Measurements from ENCODE around the gene SNRPA. TPM values are rescaled to one million over a fixed set of nuclear protein-coding genes. Genes with fewer than 3 reads are reported as not detected.
"Not testable (repeated sequence)": the region's sequence is repeated elsewhere in the genome, so short reads cannot be mapped to it uniquely, and the experiment has no call there.

SNRPA gene
- total RNA-seq, 2 experiments from 2014 or later, result 214 to 315 TPM

DNA sequence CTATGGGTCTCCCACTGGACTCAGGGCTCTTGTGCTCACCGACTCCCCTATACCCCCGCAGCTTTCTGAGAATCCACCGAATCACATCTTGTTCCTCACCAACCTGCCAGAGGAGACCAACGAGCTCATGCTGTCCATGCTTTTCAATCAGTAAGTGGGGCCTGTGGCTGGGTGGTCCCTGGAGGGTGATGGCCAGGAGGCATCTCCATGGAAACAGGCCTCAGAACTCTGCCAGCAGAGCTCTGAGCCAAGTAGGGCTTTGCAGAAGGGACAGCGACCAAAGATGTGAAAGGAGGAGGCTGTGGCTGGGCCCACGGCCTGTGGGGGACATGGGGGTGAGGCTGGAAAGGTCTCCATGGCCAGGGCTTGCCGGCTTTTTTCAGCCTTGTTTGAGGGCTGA lies 12.5 kb downstream of the SNRPA start:
- peaks cover 16% of the 10 kb centered on the region for H3K79me2 ChIP-seq (ENCODE audit: insufficient read depth, low read depth, low read length)
- DNase-seq (ENCODE audit: low spot score), result no peak
- H3K9me2 ChIP-seq (ENCODE audit: insufficient read depth, low read length), result no peaks in the 10 kb centered on the region
- no peak overlapping the region for H2AFZ ChIP-seq (ENCODE audit: low read length)
- H3K27ac ChIP-seq (ENCODE audit: low read depth, low read length, poor library complexity, severe bottlenecking), result no peak overlapping the region
- no peak overlapping the region for H3K4me2 ChIP-seq (ENCODE audit: low read length)
- peaks cover 96% of the 10 kb centered on the region for H3K36me3 ChIP-seq (ENCODE audit: insufficient read depth, low read length)
- no TSS peak for BruUV-seq (replicated peaks)
- no peak overlapping the region for H3K4me3 ChIP-seq (ENCODE audit: low read depth, low read length, poor library complexity, severe bottlenecking)
- intact Hi-C loops (cut with micrococcal nuclease; ENCODE audit: unreplicated experiment), result no loop called here
- no peaks in the 10 kb centered on the region for H3K4me1 ChIP-seq (ENCODE audit: insufficient read depth, low read length, poor library complexity, severe bottlenecking)
- ChIA-PET CTCF (ENCODE audit: unreplicated experiment) (no interaction called here), POLR2A (no interaction called here)
- no peak for TF ChIP-seq EZH2phosphoT487 (IDR thresholded peaks at IDR 0.05; ENCODE audit: borderline replicate concordance, low read depth, low read length)
- TF ChIP-seq, protein P1, sequence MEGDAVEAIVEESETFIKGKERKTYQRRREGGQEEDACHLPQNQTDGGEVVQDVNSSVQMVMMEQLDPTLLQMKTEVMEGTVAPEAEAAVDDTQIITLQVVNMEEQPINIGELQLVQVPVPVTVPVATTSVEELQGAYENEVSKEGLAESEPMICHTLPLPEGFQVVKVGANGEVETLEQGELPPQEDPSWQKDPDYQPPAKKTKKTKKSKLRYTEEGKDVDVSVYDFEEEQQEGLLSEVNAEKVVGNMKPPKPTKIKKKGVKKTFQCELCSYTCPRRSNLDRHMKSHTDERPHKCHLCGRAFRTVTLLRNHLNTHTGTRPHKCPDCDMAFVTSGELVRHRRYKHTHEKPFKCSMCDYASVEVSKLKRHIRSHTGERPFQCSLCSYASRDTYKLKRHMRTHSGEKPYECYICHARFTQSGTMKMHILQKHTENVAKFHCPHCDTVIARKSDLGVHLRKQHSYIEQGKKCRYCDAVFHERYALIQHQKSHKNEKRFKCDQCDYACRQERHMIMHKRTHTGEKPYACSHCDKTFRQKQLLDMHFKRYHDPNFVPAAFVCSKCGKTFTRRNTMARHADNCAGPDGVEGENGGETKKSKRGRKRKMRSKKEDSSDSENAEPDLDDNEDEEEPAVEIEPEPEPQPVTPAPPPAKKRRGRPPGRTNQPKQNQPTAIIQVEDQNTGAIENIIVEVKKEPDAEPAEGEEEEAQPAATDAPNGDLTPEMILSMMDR (conservative IDR thresholded peaks at IDR 0.05; ENCODE audit: low read length), result no peak
- no peaks in the 10 kb centered on the region; the same call in 1 of the 2 replicates for H4K20me1 ChIP-seq (ENCODE audit: insufficient read depth, low read length)
- no peaks in the 10 kb centered on the region for H3K9me3 ChIP-seq (ENCODE audit: low read length)

DNA sequence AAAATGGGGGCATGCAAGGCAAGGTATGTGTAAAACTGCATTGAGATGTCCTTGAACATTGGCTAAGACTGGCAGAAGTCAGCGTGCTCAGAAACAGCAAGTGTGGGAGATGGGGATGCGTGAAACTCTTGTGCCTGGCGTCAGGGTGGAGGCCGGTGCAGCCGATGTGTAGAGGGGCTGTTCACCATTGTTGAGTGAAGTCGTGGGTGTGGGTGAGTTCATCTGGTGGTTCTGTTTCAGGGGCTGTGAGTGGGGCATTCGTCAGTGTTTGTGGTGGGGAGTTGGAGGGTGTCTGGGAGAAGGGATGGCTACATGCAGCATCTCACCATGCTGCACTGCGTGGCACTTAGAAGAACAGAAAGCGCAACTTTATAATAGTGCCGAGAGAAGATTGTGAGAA lies 13.0 kb downstream of the SNRPA start:
- no peak for DNase-seq (ENCODE audit: low spot score)

DNA sequence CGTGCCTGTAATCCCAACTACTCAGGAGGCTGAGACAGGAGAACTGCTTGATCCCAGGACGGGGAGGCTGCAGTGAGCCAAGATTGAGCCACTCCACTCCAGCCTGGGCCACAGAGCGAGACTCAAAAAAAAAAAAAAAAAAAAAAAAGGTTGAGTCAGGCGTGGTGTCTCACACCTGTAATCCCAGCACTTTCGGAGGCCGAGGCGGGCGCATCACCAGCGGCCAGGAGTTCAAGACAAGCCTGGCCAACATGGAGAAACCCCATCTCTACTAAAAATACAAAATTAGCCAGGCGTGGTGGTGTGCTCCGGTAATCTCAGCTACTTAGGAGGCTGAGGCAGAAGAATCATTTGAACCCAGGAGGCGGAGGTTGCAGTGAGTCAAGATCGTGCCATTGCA lies 15.4 kb downstream of the SNRPA start:
- H3K79me2 ChIP-seq (ENCODE audit: insufficient read depth, low read depth, low read length), result not testable (repeated sequence)
- peaks cover 87% of the 10 kb centered on the region for H3K36me3 ChIP-seq (ENCODE audit: insufficient read depth, low read length)
- POLR2A ChIA-PET, result interaction anchor here (0.7 kb wide), 1 partner anchor 11 kb away, joined by 3 read pairs; no protein-coding TSS in a partner anchor

More for the DNA sequence above, 13.0 kb downstream of the SNRPA start:
- no peak for TF ChIP-seq EZH2phosphoT487 (IDR thresholded peaks at IDR 0.05; ENCODE audit: borderline replicate concordance, low read depth, low read length)
- TF ChIP-seq, protein P1 (conservative IDR thresholded peaks at IDR 0.05; ENCODE audit: low read length), result no peak
- Histone ChIP-seq H3K9me3 (ENCODE audit: low read length) (no peaks in the 10 kb centered on the region), H3K4me2 (ENCODE audit: low read length) (no peak overlapping the region), H3K4me1 (ENCODE audit: insufficient read depth, low read length, poor library complexity, severe bottlenecking) (no peaks in the 10 kb centered on the region), H3K9me2 (ENCODE audit: insufficient read depth, low read length) (no peaks in the 10 kb centered on the region), H2AFZ (ENCODE audit: low read length) (no peak overlapping the region), H3K4me3 (ENCODE audit: low read depth, low read length, poor library complexity, severe bottlenecking) (no peak overlapping the region), H3K36me3 (ENCODE audit: insufficient read depth, low read length) (peaks cover 96% of the 10 kb centered on the region), H3K27ac (ENCODE audit: low read depth, low read length, poor library complexity, severe bottlenecking) (no peak overlapping the region), H3K79me2 (ENCODE audit: insufficient read depth, low read depth, low read length) (peaks cover 15% of the 10 kb centered on the region; the same call in 1 of the 2 replicates), H4K20me1 (ENCODE audit: insufficient read depth, low read length) (no peaks in the 10 kb centered on the region; the same call in 1 of the 2 replicates)
- ChIA-PET POLR2A (no interaction called here), CTCF (ENCODE audit: unreplicated experiment) (no interaction called here)
- BruUV-seq (replicated peaks), result no TSS peak
- intact Hi-C loops (cut with micrococcal nuclease; ENCODE audit: unreplicated experiment), result no loop called here

More for the DNA sequence above, 15.4 kb downstream of the SNRPA start:
- H3K9me2 ChIP-seq (ENCODE audit: insufficient read depth, low read length); H3K4me1 ChIP-seq (ENCODE audit: insufficient read depth, low read length, poor library complexity, severe bottlenecking); DNase-seq (ENCODE audit: low spot score); H3K4me3 ChIP-seq (ENCODE audit: low read depth, low read length, poor library complexity, severe bottlenecking); H4K20me1 ChIP-seq (ENCODE audit: insufficient read depth, low read length); CTCF ChIA-PET (ENCODE audit: unreplicated experiment); H3K9me3 ChIP-seq (ENCODE audit: low read length); intact Hi-C loops (cut with micrococcal nuclease; ENCODE audit: unreplicated experiment); BruUV-seq (replicated peaks); H2AFZ ChIP-seq (ENCODE audit: low read length); H3K27ac ChIP-seq (ENCODE audit: low read depth, low read length, poor library complexity, severe bottlenecking); H3K4me2 ChIP-seq (ENCODE audit: low read length): not testable (repeated sequence)

Data from OCI-LY7 (cell line).